Eye (tissue), 1 donor: ENCODE results near the gene CHD9.

Experiments
- DNase-seq: peaks from one replicate; pipeline ENCODE4 v3.0.0-alpha.2; 2015

CHD9 gene

DNA sequence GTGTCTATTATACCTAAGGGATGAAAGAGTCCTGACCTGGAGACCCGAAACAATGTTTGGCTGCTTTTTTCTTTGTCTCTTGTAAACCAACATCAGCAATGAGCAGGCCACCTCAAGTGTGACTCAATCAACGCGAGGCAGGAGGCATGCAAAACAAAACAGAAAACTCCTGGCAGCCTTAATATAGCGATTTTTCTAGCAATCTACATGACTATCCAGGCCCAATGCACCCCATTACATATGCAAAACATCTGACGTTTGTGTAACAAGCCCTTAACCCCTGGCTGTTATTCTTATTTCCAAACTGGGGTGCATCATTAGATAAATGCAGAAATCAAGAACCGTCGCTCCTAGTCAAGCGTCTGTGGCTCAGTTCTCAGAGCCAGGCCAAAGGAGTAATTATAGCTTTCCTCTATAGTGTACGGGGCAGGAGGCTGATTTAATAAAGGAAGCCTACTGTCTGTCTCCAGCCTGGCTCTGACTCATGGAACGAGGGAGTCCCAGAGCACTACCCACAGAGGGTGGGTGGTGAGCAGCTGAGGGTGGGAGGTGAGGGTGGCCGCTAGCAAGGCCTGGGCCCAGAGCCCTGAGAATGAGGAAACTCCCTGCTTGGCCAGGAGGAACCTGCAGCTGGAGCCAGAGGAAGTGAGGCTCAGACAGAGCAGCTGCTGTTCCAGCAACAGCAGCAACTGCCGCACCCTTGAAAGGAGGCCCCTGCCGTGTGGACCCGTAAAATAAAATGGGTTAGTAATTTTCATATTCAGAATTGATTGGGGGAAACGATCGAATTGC is 43.9 kb downstream of the CHD9 start:
- DNase-seq = peak; percentile 81

- DNase-seq = peak; percentile 83
These were observed 44.7 kb downstream of the CHD9 start for GRCh38 chr16:53099318-53100130.

DNA sequence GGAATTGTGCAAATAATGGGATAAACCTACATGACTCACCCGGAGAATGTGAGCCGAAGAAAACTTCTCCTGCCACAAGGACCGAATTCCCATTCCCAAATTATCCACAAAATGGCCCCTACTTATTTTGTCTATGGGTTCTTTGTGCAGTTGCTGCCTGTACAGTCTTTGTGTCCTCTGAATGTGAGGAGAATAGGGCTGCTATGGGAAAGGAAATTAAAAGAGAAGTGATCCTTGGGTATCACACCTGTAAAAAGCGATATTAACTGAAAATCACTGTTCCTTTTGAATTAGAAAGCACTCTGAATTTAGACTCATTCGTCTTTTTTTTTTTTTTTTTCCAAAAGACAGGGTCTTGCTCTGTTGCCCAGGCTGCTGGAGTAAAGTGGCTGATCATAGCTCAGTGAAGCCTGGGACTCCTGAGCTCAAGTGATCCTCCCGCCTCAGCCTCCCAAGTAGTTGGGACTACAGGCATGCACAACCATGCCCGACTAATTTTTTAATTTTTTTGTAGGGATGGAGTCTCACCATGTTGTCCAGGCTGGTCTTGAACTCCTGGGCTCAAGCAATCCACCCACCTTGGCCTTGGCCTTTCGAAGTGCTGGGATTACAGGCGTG is 45.4 kb downstream of the CHD9 start:
- no peak for DNase-seq

DNA sequence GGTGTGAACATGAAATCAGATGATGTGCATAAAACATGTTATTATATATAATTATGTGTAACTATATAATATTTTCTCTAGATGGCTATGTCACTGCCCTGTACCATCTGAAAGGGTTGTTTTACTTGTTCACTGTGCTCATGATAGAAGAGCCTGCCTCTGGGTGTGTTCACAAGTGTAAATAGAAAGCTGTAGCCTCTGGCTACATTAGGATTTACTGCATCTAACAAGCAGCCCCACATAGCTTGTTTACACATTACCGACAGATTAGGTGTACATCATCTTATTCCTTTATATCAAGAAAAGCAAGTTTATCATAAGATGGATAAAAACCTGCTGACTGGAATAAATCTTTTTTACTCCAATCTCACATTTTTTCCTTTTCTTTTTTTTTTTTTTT is 46.1 kb downstream of the CHD9 start:
- no peak for DNase-seq

DNA sequence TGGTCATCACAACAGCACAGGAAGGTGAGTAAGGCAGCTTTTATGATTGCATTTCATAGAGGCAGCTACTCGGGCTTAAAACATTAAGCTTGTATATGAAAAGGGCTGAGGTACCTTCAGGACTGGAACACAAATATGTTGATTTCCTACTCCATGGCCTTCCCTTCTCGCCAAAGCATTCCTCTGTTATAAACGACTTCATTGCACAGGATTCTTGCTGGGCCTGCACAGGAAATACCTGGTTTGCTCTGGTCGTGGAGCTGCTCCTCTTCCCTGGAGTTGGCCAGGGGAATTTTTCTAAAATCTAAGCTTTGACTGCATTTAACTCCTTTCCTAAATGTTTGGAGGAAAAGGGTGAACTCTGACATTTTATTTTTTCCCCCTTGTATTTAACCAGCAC is 49.0 kb downstream of the CHD9 start:
- DNase-seq = no peak

DNA sequence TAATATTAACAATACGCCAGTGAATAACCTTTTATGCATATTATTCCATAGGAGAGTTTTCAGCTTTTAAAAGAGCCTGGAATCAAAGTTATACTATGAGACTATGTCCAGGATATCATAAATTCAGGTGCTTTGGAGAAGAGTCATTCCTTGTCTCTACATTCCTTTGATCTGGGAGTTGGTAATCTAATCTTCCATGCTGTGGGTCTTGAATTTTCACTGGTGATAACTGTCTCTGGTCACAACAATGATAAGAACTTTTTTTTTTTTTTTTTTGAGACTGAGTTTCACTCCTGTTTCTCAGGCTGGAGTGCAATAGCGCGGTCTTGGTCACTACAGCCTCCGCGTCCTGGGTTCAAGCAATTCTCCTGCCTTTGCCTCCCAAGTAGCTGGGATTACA is 50.8 kb downstream of the CHD9 start:
- DNase-seq = no peak

GRCh38 chr16:53111078-53111791 is 56.4 kb downstream of the CHD9 start:
- DNase-seq = no peak

- DNase-seq = no peak
These were observed 57.2 kb downstream of the CHD9 start for GRCh38 chr16:53112015-53112414.

DNA sequence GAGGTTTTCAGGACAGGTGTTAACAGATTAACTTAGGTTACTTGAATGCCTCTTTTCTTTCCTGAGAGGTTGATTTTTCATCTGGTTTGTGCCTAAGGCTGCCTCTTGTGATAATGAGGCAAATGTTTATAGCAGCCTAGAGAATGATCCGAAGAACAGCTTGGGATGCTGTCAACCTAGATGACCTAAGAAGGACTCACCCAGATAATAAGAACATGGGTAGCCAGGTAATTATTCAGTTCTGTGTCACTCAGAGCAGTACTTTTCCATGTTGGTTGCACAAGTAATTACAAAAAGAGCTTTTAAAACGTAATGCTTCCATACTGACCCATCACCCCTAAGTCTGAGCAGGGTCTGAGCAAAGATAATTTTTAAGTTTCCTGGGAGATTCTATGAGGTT is 60.3 kb downstream of the CHD9 start:
- no peak for DNase-seq

- no peak for DNase-seq
These were observed 61.0 kb downstream of the CHD9 start for GRCh38 chr16:53115773-53116172.

- no peak for DNase-seq
These were observed 66.3 kb downstream of the CHD9 start for GRCh38 chr16:53121043-53121620.

- no peak for DNase-seq
These were observed 66.9 kb downstream of the CHD9 start for GRCh38 chr16:53121661-53122060.

- DNase-seq = no peak
These were observed 69.0 kb downstream of the CHD9 start for GRCh38 chr16:53123747-53124146.

DNA sequence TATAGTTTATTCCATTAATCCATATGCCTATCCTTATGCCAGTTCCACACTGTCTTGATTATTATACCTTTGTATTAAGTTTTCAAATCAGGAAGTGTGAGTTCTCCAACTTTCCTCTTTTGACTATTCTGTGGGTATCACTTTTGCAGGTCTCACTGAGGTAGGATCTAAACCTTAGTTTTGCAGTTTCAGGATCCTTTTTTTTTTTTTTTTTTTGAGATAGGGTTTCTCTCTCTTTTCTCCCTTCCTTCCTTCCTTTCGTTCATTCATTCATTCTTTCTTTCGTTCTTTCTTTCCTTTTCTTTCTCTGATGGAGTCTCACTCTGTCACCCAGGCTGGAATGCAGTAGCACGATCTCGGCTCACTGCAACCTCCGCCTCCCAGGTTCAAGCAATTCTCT is 71.6 kb downstream of the CHD9 start:
- DNase-seq = no peak

GRCh38 chr16:53129281-53130158 is 74.7 kb downstream of the CHD9 start:
- peak; percentile 58 for DNase-seq

- peak; percentile 97 for DNase-seq
These were observed 75.6 kb downstream of the CHD9 start for GRCh38 chr16:53130159-53131049.

DNA sequence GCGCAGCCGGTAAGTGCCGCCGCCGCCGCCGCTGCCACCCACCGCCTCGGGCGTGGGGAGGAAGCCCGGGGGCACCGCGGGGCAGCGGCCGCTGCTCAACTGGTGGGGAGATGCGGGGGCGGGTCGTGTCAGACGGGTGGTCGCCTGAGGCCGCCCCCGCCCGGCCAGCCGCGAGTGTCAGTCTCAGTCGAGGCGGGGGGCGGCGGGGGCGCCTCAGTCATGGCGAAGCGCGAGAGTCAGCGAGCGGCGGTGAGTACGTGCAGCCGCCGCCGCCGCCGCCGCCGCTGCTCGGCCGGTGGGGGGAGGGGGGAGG is 76.2 kb downstream of the CHD9 start:
- DNase-seq = no peak

DNA sequence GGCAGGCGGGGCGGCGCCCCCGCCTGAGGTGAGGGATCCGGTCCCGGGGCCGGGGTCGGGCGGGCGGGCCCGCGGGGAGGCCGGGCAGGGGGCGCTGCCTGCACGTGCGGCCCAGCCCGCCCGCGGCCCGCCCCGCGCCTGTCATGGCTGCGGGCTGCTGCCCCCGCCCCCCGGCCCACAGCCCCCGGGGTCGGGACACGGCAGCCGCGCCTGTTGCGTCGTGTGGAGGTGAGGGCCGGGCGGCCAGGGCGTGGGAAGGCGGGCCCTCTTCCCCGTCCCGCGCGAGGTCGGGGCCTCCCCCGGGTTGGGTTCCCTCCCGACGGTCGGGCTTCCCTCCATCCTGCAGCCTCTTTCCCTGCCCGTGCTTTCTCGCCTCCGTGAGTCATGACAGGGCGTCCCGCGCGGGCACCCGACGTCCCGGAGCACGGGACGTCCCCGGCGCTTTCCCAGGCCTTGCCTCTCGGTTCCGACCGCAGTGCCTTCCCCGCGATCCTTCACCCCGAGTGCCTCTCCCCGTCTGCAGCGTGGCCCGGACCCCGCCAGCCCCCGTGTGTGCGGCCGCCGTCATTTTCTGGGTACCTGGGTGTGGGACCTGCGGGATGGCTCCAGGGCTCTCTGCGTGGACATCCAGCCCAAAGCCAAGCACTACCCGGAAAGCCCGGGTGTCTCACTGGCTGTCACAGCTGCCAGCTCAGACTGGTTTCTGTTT is 76.7 kb downstream of the CHD9 start:
- peak; percentile 69 for DNase-seq

GRCh38 chr16:53132406-53132805 is 77.6 kb downstream of the CHD9 start:
- DNase-seq = peak; percentile 15

- no peak for DNase-seq
These were observed 80.5 kb downstream of the CHD9 start for GRCh38 chr16:53135329-53135728.
